Activated naive CD8-positive, alpha-beta T cell treated with anti-CD3 and anti-CD28 coated beads, Interleukin-2, amount 50 U/mL, for 24 hours (primary cell): Measurements from ENCODE around the gene PPM1B.
"Not testable (repeated sequence)": the region's sequence is repeated elsewhere in the genome, so short reads cannot be mapped to it uniquely, and the experiment has no call there.

Source experiments
- ATAC-seq: fragments of 150-1000 bp; cut with Tn5 transposase; one replicate; pipeline ENCODE4 v1.10.0; 2021
- DNase-seq: peaks from one replicate; pipeline ENCODE4 v3.0.0; 2021
- H3K27ac Mint-ChIP-seq: one replicate; pipeline ENCODE4 v1.8.0; 2021; ENCODE audit warnings: mild to moderate bottlenecking, mixed read lengths
- H3K27me3 Mint-ChIP-seq: one replicate; pipeline ENCODE4 v1.8.0; 2021; ENCODE audit warnings: mixed read lengths
- H3K36me3 Mint-ChIP-seq: one replicate; pipeline ENCODE4 v1.8.0; 2021; ENCODE audit warnings: low read depth, mixed read lengths
- H3K4me1 Mint-ChIP-seq: one replicate; pipeline ENCODE4 v1.8.0; 2021; ENCODE audit warnings: mixed read lengths
- H3K4me3 Mint-ChIP-seq: one replicate; pipeline ENCODE4 v1.8.0; 2021; ENCODE audit warnings: mild to moderate bottlenecking, moderate library complexity, mixed read lengths
- H3K9me3 Mint-ChIP-seq: one replicate; pipeline ENCODE4 v1.8.0; 2021; ENCODE audit warnings: mixed read lengths

The PPM1B gene

DNA sequence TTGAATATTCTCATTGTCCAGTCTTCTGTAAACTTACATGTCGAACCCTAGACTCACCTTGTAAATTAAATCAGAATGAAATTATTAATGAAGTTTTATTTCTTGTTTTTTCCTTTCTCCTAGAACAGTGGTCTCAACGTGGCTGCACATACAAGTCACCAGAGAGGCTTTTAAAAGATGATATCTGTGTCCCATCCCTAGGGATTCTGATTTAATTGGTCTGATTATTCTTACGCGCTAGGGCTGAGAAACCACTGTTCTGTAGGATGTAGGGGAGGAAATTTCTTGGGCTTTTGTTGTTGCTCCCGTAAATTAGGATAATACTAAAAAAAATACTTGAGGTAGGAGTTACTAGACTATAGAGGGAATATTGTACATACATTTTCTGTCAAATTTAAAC is 32.1 kb downstream of the PPM1B start:
- ATAC-seq (no peak), DNase-seq (no peak)
- H3K4me3 Mint-ChIP-seq = no peak overlapping the region
- no peak overlapping the region for H3K27ac Mint-ChIP-seq
- peaks cover 7% of the 10 kb centered on the region for H3K9me3 Mint-ChIP-seq
- no peaks in the 10 kb centered on the region for H3K27me3 Mint-ChIP-seq
- H3K36me3 Mint-ChIP-seq = peaks cover 40% of the 10 kb centered on the region
- H3K4me1 Mint-ChIP-seq = peaks cover 50% of the 10 kb centered on the region

DNA sequence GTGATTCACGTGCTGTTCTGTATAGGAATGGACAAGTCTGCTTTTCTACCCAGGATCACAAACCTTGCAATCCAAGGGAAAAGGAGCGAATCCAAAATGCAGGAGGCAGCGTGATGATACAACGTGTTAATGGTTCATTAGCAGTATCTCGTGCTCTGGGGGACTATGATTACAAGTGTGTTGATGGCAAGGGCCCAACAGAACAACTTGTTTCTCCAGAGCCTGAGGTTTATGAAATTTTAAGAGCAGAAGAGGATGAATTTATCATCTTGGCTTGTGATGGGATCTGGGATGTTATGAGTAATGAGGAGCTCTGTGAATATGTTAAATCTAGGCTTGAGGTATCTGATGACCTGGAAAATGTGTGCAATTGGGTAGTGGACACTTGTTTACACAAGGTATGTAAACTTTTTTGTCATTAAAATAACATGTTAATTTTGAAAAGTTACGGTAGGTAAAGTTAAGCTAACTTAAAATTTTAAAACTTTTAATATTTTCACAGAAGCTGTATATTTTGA is 33.0 kb downstream of the PPM1B start:
- ATAC-seq (no peak), DNase-seq (no peak)
- peaks cover 7% of the 10 kb centered on the region for H3K9me3 Mint-ChIP-seq
- H3K27ac Mint-ChIP-seq = no peak overlapping the region
- peaks cover 48% of the 10 kb centered on the region for H3K4me1 Mint-ChIP-seq
- peaks cover 34% of the 10 kb centered on the region for H3K36me3 Mint-ChIP-seq
- H3K27me3 Mint-ChIP-seq = no peaks in the 10 kb centered on the region
- H3K4me3 Mint-ChIP-seq = no peak overlapping the region

DNA sequence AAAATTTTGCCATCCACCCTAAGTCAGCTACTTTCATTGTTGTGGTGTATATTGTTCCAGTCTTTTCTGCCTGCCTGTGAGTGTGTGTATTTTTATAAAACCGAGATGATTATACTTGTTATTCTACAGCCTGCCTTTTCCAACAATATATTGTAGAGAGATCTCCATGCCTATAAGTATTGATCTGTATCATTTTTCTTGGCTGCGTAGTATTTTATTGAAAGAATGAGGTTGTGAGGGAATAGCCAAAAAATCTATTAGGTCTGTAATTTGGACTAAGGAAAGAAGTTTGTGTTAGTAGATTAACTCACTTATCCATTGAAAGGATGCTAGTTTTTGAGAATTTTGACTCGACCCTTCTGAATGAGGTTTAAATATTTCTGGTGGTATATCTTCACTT is 34.9 kb downstream of the PPM1B start:
- Mint-ChIP-seq H3K27ac (peak overlapping the region; percentile 44), H3K36me3 (peaks cover 33% of the 10 kb centered on the region), H3K4me1 (peaks cover 47% of the 10 kb centered on the region), H3K4me3 (no peak overlapping the region), H3K27me3 (no peaks in the 10 kb centered on the region), H3K9me3 (peaks cover 7% of the 10 kb centered on the region)
- DNase-seq (no peak), ATAC-seq (no peak)

GRCh38 chr2:44205169-44205568 is 36.5 kb downstream of the PPM1B start:
- Mint-ChIP-seq H3K4me1 (peaks cover 38% of the 10 kb centered on the region), H3K9me3 (peaks cover 7% of the 10 kb centered on the region), H3K27me3 (no peaks in the 10 kb centered on the region), H3K27ac (peak overlapping the region; percentile 19), H3K36me3 (peaks cover 39% of the 10 kb centered on the region), H3K4me3 (no peak overlapping the region)
- DNase-seq (no peak), ATAC-seq (no peak)

- no peak for DNase-seq
- peaks cover 33% of the 10 kb centered on the region for H3K36me3 Mint-ChIP-seq
- no peak for ATAC-seq
Observed at GRCh38 chr2:44207102-44207501, 38.4 kb downstream of the PPM1B start.

GRCh38 chr2:44207648-44208047 is 39.0 kb downstream of the PPM1B start:
- not testable (repeated sequence) for ATAC-seq, H3K9me3 Mint-ChIP-seq, DNase-seq, H3K27me3 Mint-ChIP-seq, H3K4me3 Mint-ChIP-seq, H3K27ac Mint-ChIP-seq
- Mint-ChIP-seq H3K4me1 (peaks cover 34% of the 10 kb centered on the region), H3K36me3 (peaks cover 36% of the 10 kb centered on the region)

More at GRCh38 chr2:44207102-44207501, 38.4 kb downstream of the PPM1B start:
- Mint-ChIP-seq H3K4me3 (no peak overlapping the region), H3K4me1 (peaks cover 30% of the 10 kb centered on the region), H3K9me3 (peaks cover 7% of the 10 kb centered on the region), H3K27ac (no peak overlapping the region), H3K27me3 (no peaks in the 10 kb centered on the region)

DNA sequence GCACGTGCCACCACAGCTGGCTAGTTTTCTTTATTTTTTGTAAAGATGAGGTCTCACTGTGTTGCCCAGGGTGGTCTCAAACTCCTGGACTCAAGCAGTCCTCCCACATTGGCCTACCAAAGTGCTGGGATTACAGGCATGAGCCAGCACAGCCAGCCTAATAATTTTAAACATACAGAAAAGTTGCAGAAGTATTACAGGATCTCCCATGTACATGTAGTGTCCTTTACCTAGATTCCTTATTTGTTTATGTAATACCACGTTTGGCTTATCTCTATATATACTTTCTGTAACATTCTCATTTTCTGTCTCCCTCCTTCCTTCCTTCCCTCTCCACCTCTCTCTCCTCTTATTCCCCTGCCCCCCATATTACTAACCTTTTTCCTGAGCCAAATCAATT is 41.7 kb downstream of the PPM1B start:
- Mint-ChIP-seq H3K27me3 (no peaks in the 10 kb centered on the region), H3K36me3 (peaks cover 23% of the 10 kb centered on the region), H3K4me1 (peaks cover 30% of the 10 kb centered on the region), H3K27ac (no peak overlapping the region), H3K9me3 (no peaks in the 10 kb centered on the region), H3K4me3 (no peak overlapping the region)
- ATAC-seq = no peak
- no peak for DNase-seq

DNA sequence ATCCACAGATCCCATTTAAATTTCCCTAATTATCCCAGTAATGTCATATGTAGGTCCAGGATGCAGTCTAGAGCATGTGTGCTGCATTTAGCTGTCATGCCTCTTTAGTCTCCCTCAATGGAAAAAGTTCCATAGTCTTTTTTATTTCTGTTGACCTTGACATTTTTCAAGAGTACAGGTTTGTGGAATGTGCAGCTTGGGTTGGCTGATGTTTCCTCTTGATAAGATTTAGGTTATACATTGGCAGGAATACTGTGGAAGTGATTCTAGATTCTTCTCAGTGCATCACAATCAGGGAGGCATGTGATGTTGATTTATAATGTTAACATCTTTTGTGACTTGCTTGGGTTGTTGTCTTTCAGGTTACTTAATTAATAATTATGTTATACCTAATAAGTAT is 42.5 kb downstream of the PPM1B start:
- ATAC-seq (no peak), DNase-seq (no peak)
- no peaks in the 10 kb centered on the region for H3K9me3 Mint-ChIP-seq
- no peak overlapping the region for H3K27ac Mint-ChIP-seq
- no peak overlapping the region for H3K4me3 Mint-ChIP-seq
- H3K4me1 Mint-ChIP-seq = peaks cover 30% of the 10 kb centered on the region
- no peaks in the 10 kb centered on the region for H3K27me3 Mint-ChIP-seq
- H3K36me3 Mint-ChIP-seq = peaks cover 26% of the 10 kb centered on the region

DNA sequence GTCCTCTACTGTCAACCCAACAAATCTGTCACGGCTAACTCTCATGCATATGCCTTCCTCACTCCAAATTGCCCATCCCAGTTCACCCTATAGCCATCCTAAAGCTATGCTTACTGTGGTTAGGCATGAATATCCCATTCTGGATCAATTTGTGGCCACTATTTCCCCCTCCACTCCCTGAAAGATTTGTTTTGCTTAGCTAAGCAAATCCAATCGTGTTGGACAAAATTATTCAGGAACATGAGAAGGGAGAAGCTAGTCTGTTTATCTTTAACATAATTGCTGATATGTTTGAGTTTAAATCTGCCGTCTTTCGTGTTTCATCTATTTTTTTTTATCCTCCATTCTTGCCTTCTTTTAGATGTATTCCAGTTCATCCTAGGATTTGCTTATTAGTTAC is 43.6 kb downstream of the PPM1B start:
- no peaks in the 10 kb centered on the region for H3K9me3 Mint-ChIP-seq
- no peak overlapping the region for H3K4me3 Mint-ChIP-seq
- peaks cover 28% of the 10 kb centered on the region for H3K4me1 Mint-ChIP-seq
- ATAC-seq (no peak), DNase-seq (no peak)
- no peak overlapping the region for H3K27ac Mint-ChIP-seq
- no peaks in the 10 kb centered on the region for H3K27me3 Mint-ChIP-seq
- H3K36me3 Mint-ChIP-seq = peaks cover 29% of the 10 kb centered on the region

GRCh38 chr2:44215827-44216226 is 47.2 kb downstream of the PPM1B start:
- H3K4me3 Mint-ChIP-seq = no peak overlapping the region
- no peak for ATAC-seq
- peaks cover 25% of the 10 kb centered on the region for H3K4me1 Mint-ChIP-seq
- DNase-seq = no peak
- H3K9me3 Mint-ChIP-seq = no peaks in the 10 kb centered on the region
- H3K27ac Mint-ChIP-seq = no peak overlapping the region
- no peaks in the 10 kb centered on the region for H3K27me3 Mint-ChIP-seq
- peaks cover 29% of the 10 kb centered on the region for H3K36me3 Mint-ChIP-seq

DNA sequence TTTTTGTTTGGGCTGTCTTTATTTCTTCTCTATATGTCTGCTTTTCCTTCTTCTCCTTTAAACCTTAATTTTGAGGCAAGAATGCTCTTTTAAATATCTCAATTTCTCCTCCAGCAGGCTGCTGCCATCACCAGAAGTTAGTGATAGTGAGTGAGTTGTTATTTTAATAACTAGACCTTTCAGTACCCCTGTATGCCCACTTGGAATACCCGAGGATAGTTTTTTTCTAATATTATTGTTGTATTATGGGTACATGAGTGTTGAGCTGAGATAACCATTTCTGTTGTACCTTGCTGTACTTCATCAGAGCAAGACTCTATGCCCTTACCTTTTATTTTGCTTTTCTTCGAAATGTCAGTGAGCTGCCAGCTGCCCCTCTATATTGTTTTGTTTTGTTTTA is 50.1 kb downstream of the PPM1B start:
- no peak for ATAC-seq
- H3K27me3 Mint-ChIP-seq = no peaks in the 10 kb centered on the region
- H3K4me3 Mint-ChIP-seq = no peak overlapping the region
- H3K9me3 Mint-ChIP-seq = no peaks in the 10 kb centered on the region
- H3K27ac Mint-ChIP-seq = no peak overlapping the region
- DNase-seq = no peak
- H3K4me1 Mint-ChIP-seq = peaks cover 10% of the 10 kb centered on the region
- H3K36me3 Mint-ChIP-seq = peaks cover 27% of the 10 kb centered on the region

GRCh38 chr2:44226753-44227152 is 58.1 kb downstream of the PPM1B start:
- H3K4me1 Mint-ChIP-seq = peaks cover 4% of the 10 kb centered on the region
- no peaks in the 10 kb centered on the region for H3K27me3 Mint-ChIP-seq
- H3K36me3 Mint-ChIP-seq = peaks cover 10% of the 10 kb centered on the region

GRCh38 chr2:44230378-44230777 is 61.7 kb downstream of the PPM1B start:
- H3K4me1 Mint-ChIP-seq = peaks cover 16% of the 10 kb centered on the region
- DNase-seq = no peak
- H3K36me3 Mint-ChIP-seq = peaks cover 5% of the 10 kb centered on the region
- H3K4me3 Mint-ChIP-seq = no peak overlapping the region
- H3K9me3 Mint-ChIP-seq = no peaks in the 10 kb centered on the region
- H3K27me3 Mint-ChIP-seq = no peaks in the 10 kb centered on the region
- no peak for ATAC-seq
- no peak overlapping the region for H3K27ac Mint-ChIP-seq

More at GRCh38 chr2:44226753-44227152, 58.1 kb downstream of the PPM1B start:
- no peak for ATAC-seq
- no peak overlapping the region for H3K4me3 Mint-ChIP-seq
- no peak overlapping the region for H3K27ac Mint-ChIP-seq
- no peak for DNase-seq
- H3K9me3 Mint-ChIP-seq = no peaks in the 10 kb centered on the region

DNA sequence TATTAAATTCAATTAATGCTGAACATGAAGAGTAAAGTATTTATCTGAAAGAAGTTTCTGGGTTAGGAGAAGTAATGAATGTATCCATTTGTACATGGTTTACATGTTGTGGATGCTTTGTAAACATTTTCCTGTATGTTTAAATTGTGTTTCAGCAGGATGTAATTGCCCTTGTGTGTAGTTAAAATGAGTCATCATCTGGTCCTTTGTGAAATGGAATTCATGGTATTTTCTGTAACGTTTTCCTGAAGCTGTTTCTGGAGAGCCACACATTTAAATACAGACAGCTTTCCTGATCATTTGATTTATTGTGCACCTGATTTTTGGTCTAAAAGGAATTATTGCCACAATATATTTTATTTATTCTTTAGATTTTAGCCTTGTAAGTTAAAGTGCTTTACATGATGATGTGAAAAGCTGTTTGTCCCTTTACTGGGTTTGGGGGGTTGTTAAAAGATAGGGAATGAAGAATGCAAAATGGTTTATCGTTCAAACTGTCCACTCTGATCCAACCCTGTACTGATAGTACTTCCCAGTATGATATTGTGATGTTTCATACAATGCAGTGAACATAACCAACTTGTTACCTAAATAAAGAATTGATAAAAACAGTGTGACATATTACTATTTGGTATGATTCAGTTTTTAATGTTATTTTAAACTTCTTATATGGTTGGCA is 64.9 kb downstream of the PPM1B start:
- H3K4me3 Mint-ChIP-seq = no peak overlapping the region
- no peak for ATAC-seq
- peaks cover 1% of the 10 kb centered on the region for H3K36me3 Mint-ChIP-seq
- no peaks in the 10 kb centered on the region for H3K27me3 Mint-ChIP-seq
- no peak overlapping the region for H3K27ac Mint-ChIP-seq
- H3K9me3 Mint-ChIP-seq = no peaks in the 10 kb centered on the region
- no peak for DNase-seq
- H3K4me1 Mint-ChIP-seq = peaks cover 32% of the 10 kb centered on the region

GRCh38 chr2:44237221-44237620 is 68.5 kb downstream of the PPM1B start:
- Mint-ChIP-seq H3K4me1 (peaks cover 37% of the 10 kb centered on the region), H3K27ac (peak overlapping the region; percentile 11)

More at GRCh38 chr2:44237221-44237620, 68.5 kb downstream of the PPM1B start:
- DNase-seq (no peak), ATAC-seq (no peak)
- Mint-ChIP-seq H3K27me3 (no peaks in the 10 kb centered on the region), H3K4me3 (no peak overlapping the region), H3K9me3 (no peaks in the 10 kb centered on the region), H3K36me3 (peaks cover 1% of the 10 kb centered on the region)
